HG02973 (cell line): ENCODE results near the gene CASKIN1.

Experiments
- ATAC-seq: cut with Tn5 transposase; IDR thresholded peaks from one replicate; pipeline ENCODE4 v1.9.1; 2021; ENCODE audit warnings: moderate library complexity; ENCODE audit not compliant: unreplicated experiment

CASKIN1 gene

GRCh38 chr16:2233872-2234812, 37.7 kb upstream of the CASKIN1 start:
- ATAC-seq, result no peak

- ATAC-seq, result no peak
Observed at GRCh38 chr16:2233046-2233775, 36.8 kb upstream of the CASKIN1 start.

- ATAC-seq, result no peak
Observed at GRCh38 chr16:2232094-2232990, 35.9 kb upstream of the CASKIN1 start.

- ATAC-seq, result no peak
Observed at GRCh38 chr16:2231016-2231931, 34.9 kb upstream of the CASKIN1 start.

GRCh38 chr16:2230376-2230775, 34.0 kb upstream of the CASKIN1 start:
- no peak for ATAC-seq

- ATAC-seq, result no peak
Observed at GRCh38 chr16:2229632-2230250, 33.3 kb upstream of the CASKIN1 start.

GRCh38 chr16:2229091-2229490, 32.7 kb upstream of the CASKIN1 start:
- no peak for ATAC-seq

GRCh38 chr16:2228161-2228824, 31.9 kb upstream of the CASKIN1 start:
- ATAC-seq, result no peak

- no peak for ATAC-seq
Observed at GRCh38 chr16:2226918-2227317, 30.5 kb upstream of the CASKIN1 start.

- no peak for ATAC-seq
Observed at GRCh38 chr16:2226245-2226793, 29.9 kb upstream of the CASKIN1 start.

- ATAC-seq, result no peak
Observed at GRCh38 chr16:2223942-2224486, 27.6 kb upstream of the CASKIN1 start.

GRCh38 chr16:2223221-2223941, 27.0 kb upstream of the CASKIN1 start, which contains the start of gene E4F1:
E4F1 (plus strand) TSS chr16:2223591; CDS start chr16:2223614, 23 bp downstream.
- ATAC-seq, result peak; percentile 92

GRCh38 chr16:2216330-2216729, 19.9 kb upstream of the CASKIN1 start:
- no peak for ATAC-seq

- peak; percentile 73 for ATAC-seq
Observed at GRCh38 chr16:2214719-2214968, 18.2 kb upstream of the CASKIN1 start, which contains the start of gene PGP. PGP (minus strand) TSS chr16:2214840; CDS start chr16:2214777, 63 bp downstream.

GRCh38 chr16:2213817-2214718, 17.7 kb upstream of the CASKIN1 start:
- peak; percentile 1 for ATAC-seq

GRCh38 chr16:2212362-2213324, 16.2 kb upstream of the CASKIN1 start:
- ATAC-seq, result no peak
